OCI-LY3 (cell line): ENCODE data around the gene MYL5.
"Not testable (repeated sequence)": the region's sequence is repeated elsewhere in the genome, so short reads cannot be mapped to it uniquely, and the experiment has no call there.

Experiments used
- H2AFZ ChIP-seq: fragments of 200-600, 300-600 bp; shearing (Covaris generic); 2 replicates; pipeline ENCODE4 v1.6.0; 2014; ENCODE audit warnings: antibody characterized with exemption, low read depth, low read length
- H3K27ac ChIP-seq: fragments of 200-600, 300-600 bp; sonication (generic); 2 replicates; pipeline ENCODE4 v1.5.1; 2014; ENCODE audit warnings: mild to moderate bottlenecking, low read length, moderate library complexity, mixed read lengths
- H3K27me3 ChIP-seq: fragments of 200-600, 300-600 bp; sonication (generic); 2 replicates; pipeline ENCODE4 v1.6.1; 2014; ENCODE audit warnings: low read depth, low read length, mixed read lengths
- H3K36me3 ChIP-seq: fragments of 200-600, 300-600 bp; sonication (generic); replicated peaks from 2 replicates; pipeline ENCODE3; 2014; ENCODE audit warnings: low read depth, low read length, mixed read lengths
- H3K4me1 ChIP-seq: fragments of 300-600, 200-600 bp; sonication (generic); 2 replicates; pipeline ENCODE4 v1.6.1; 2014; ENCODE audit warnings: low read length, mixed read lengths
- H3K4me2 ChIP-seq: fragments of 200-600, 300-600 bp; sonication (generic); 2 replicates; pipeline ENCODE4 v1.6.1; 2014; ENCODE audit warnings: low read length, mixed read lengths
- H3K4me3 ChIP-seq: fragments of 300-600, 200-600 bp; sonication (generic); 2 replicates; pipeline ENCODE4 v1.5.1; 2014; ENCODE audit warnings: antibody characterized with exemption, mild to moderate bottlenecking, low read length, moderate library complexity
- H3K79me2 ChIP-seq: fragments of 300-600, 200-600 bp; shearing (Covaris generic); 2 replicates; pipeline ENCODE4 v1.6.1; 2014; ENCODE audit warnings: mild to moderate bottlenecking, low read length, mixed read lengths
- H3K9ac ChIP-seq: fragments of 300-600, 200-600 bp; shearing (Covaris generic); 2 replicates; pipeline ENCODE4 v1.6.0; 2014; ENCODE audit warnings: mild to moderate bottlenecking, low read length, moderate library complexity
- H3K9me3 ChIP-seq: fragments of 200-600, 300-600 bp; shearing (Covaris generic); 2 replicates; pipeline ENCODE4 v1.6.1; 2014; ENCODE audit warnings: low read length, mixed read lengths; ENCODE audit not compliant: insufficient read depth
- H4K20me1 ChIP-seq: fragments of 200-600, 300-600 bp; sonication (generic); 2 replicates; pipeline ENCODE4 v1.6.1; 2016; ENCODE audit warnings: low read length, mixed read lengths; ENCODE audit not compliant: insufficient read depth
- CTCF ChIP-seq: fragments of 200-600, 300-600 bp; sonication (generic); IDR thresholded peaks from 2 replicates; pipeline ENCODE4 v1.5.1; 2014; ENCODE audit warnings: antibody characterized with exemption, low read length, low read depth
- EZH2phosphoT487 ChIP-seq: fragments of 200-600 bp; shearing (Covaris generic); IDR thresholded peaks from 2 replicates; pipeline ENCODE4 v1.6.1; 2018; ENCODE audit warnings: antibody characterized with exemption, mixed run types, low read depth

Gene MYL5

GRCh38 chr4:727576-727975 lies 53.2 kb downstream of the MYL5 start:
- Histone ChIP-seq H3K27me3 (no peaks in the 10 kb centered on the region), H3K36me3 (peaks cover 23% of the 10 kb centered on the region)

GRCh38 chr4:729336-730315 lies 55.3 kb downstream of the MYL5 start:
- H3K4me2 ChIP-seq: no peak overlapping the region
- peaks cover 31% of the 10 kb centered on the region for H3K36me3 ChIP-seq
- TF ChIP-seq EZH2phosphoT487 (no peak), CTCF (no peak)
- no peak overlapping the region for H3K9ac ChIP-seq
- no peak overlapping the region for H2AFZ ChIP-seq
- H3K27me3 ChIP-seq: no peaks in the 10 kb centered on the region
- no peak overlapping the region for H3K4me3 ChIP-seq
- H3K4me1 ChIP-seq: no peaks in the 10 kb centered on the region
- peaks cover 48% of the 10 kb centered on the region for H3K79me2 ChIP-seq
- H3K9me3 ChIP-seq: no peaks in the 10 kb centered on the region
- no peak overlapping the region for H3K27ac ChIP-seq
- peaks cover 34% of the 10 kb centered on the region for H4K20me1 ChIP-seq

More at GRCh38 chr4:727576-727975, 53.2 kb downstream of the MYL5 start:
- H3K9ac ChIP-seq: no peak overlapping the region
- H3K4me1 ChIP-seq: no peaks in the 10 kb centered on the region
- TF ChIP-seq CTCF: no peak
- no peak for TF ChIP-seq EZH2phosphoT487
- H4K20me1 ChIP-seq: peaks cover 41% of the 10 kb centered on the region
- no peak overlapping the region for H2AFZ ChIP-seq
- peaks cover 66% of the 10 kb centered on the region for H3K79me2 ChIP-seq
- H3K27ac ChIP-seq: no peak overlapping the region
- no peak overlapping the region for H3K4me3 ChIP-seq
- no peaks in the 10 kb centered on the region for H3K9me3 ChIP-seq
- H3K4me2 ChIP-seq: no peak overlapping the region

GRCh38 chr4:730511-730910 lies 56.2 kb downstream of the MYL5 start:
- H3K4me3 ChIP-seq: no peak overlapping the region
- no peak overlapping the region for H2AFZ ChIP-seq
- peaks cover 29% of the 10 kb centered on the region for H4K20me1 ChIP-seq
- no peaks in the 10 kb centered on the region for H3K9me3 ChIP-seq
- peaks cover 39% of the 10 kb centered on the region for H3K79me2 ChIP-seq
- H3K27ac ChIP-seq: no peak overlapping the region
- no peak for TF ChIP-seq EZH2phosphoT487
- no peak for TF ChIP-seq CTCF
- peaks cover 38% of the 10 kb centered on the region for H3K36me3 ChIP-seq
- H3K27me3 ChIP-seq: no peaks in the 10 kb centered on the region
- no peaks in the 10 kb centered on the region for H3K4me1 ChIP-seq
- no peak overlapping the region for H3K4me2 ChIP-seq
- H3K9ac ChIP-seq: no peak overlapping the region

- Histone ChIP-seq H4K20me1 (peaks cover 22% of the 10 kb centered on the region), H3K79me2 (peaks cover 32% of the 10 kb centered on the region), H3K36me3 (peaks cover 40% of the 10 kb centered on the region)
- not testable (repeated sequence) for H3K27ac ChIP-seq, H3K9ac ChIP-seq, H3K4me1 ChIP-seq, H3K4me3 ChIP-seq, H2AFZ ChIP-seq, H3K9me3 ChIP-seq, H3K4me2 ChIP-seq, H3K27me3 ChIP-seq
Observed at GRCh38 chr4:730946-731904, 56.9 kb downstream of the MYL5 start.
